ENCODE results near the gene CELSR1.

- no peak for TF ChIP-seq EZH2 (IDR thresholded peaks at IDR 0.05; ENCODE audit: low read depth)
- no peak for TF ChIP-seq CTCF (conservative IDR thresholded peaks at IDR 0.05)
These were observed 112.9 kb downstream of the CELSR1 start for GRCh38 chr22:46424496-46424895.
